ENCODE data around the gene RPS6KA1. TPM values are rescaled to one million over a fixed set of nuclear protein-coding genes. Genes with fewer than 3 reads are reported as not detected.

RPS6KA1 gene
- total RNA-seq, 6 donors from 2014 or later: 91.1 to 161 (median 120) TPM

DNA sequence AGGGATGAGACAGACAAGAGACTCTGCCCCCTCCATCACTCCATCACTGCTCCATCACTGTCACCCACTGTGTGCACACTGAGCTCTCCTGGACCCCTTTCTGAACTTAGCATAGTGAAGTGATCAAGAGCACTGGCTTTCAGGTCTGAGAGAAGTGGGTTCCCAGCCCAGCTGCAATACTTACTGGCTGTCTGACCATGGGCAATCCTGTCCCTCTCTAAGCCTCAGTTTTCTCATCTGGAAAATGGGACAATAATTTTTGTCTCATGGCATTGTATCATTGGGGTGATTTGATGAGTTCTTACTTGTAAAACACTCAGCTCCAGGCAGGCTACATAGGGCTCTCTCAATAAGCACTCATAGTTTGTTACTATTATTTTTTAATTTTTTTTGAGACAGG is 7.5 kb upstream of the RPS6KA1 start:
- no peaks in the 10 kb centered on the region for H3K9me3 ChIP-seq
- no peak overlapping the region for H3K4me3 ChIP-seq
- H3K36me3 ChIP-seq: no peaks in the 10 kb centered on the region
- no peaks in the 10 kb centered on the region for H3K27me3 ChIP-seq
- DNase-seq (no peak), ATAC-seq (ENCODE audit: low FRiP score in 2 of 2) (no peak)
- no peak overlapping the region for H3K27ac ChIP-seq
- peaks cover 0 to 5% (median 1%) of the 10 kb centered on the region in 4 donors for H3K4me1 ChIP-seq
- TF ChIP-seq EP300 (IDR thresholded peaks at IDR 0.05) (no peak), POLR2A (IDR thresholded peaks at IDR 0.05) (no peak), POLR2AphosphoS5 (IDR thresholded peaks at IDR 0.05) (no peak)
- TF ChIP-seq, protein P1, sequence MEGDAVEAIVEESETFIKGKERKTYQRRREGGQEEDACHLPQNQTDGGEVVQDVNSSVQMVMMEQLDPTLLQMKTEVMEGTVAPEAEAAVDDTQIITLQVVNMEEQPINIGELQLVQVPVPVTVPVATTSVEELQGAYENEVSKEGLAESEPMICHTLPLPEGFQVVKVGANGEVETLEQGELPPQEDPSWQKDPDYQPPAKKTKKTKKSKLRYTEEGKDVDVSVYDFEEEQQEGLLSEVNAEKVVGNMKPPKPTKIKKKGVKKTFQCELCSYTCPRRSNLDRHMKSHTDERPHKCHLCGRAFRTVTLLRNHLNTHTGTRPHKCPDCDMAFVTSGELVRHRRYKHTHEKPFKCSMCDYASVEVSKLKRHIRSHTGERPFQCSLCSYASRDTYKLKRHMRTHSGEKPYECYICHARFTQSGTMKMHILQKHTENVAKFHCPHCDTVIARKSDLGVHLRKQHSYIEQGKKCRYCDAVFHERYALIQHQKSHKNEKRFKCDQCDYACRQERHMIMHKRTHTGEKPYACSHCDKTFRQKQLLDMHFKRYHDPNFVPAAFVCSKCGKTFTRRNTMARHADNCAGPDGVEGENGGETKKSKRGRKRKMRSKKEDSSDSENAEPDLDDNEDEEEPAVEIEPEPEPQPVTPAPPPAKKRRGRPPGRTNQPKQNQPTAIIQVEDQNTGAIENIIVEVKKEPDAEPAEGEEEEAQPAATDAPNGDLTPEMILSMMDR (IDR thresholded peaks at IDR 0.05): no peak

DNA sequence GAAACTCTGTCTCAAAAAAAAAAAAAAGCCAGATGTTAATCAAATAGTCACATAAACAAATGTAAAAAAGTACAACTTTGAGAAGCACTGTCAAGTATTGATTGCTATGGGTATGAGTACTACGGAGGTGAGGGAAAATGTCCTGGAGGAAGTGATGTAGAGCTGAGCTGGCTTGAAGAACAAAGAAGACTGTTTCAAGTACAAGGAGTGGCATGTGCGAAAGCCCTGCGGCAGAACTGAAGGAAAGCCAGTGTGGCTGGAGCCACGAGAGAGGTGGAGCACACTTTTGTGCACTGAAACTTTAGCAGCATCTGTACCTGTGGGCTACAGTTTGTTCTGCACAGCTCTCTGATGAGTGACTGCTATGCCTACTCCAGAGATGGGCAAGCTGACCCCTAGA is 5.4 kb upstream of the RPS6KA1 start:
- Histone ChIP-seq H3K36me3 (no peaks in the 10 kb centered on the region), H3K27ac (no peak overlapping the region), H3K4me1 (peaks cover 8 to 11% (median 10%) of the 10 kb centered on the region in 4 donors), H3K4me3 (no peak overlapping the region), H3K9me3 (no peaks in the 10 kb centered on the region), H3K27me3 (no peaks in the 10 kb centered on the region)
- DNase-seq: no peak
- TF ChIP-seq POLR2A (IDR thresholded peaks at IDR 0.05): no peak
- no peak for TF ChIP-seq POLR2AphosphoS5 (IDR thresholded peaks at IDR 0.05)
- TF ChIP-seq EP300 (IDR thresholded peaks at IDR 0.05): no peak
- TF ChIP-seq, protein P1 (IDR thresholded peaks at IDR 0.05): no peak
- no peak for ATAC-seq (ENCODE audit: low FRiP score in 2 of 2)
- 59 to 61% methylated on average over 4 of the region's 4 CpGs for WGBS, 2 donors

DNA sequence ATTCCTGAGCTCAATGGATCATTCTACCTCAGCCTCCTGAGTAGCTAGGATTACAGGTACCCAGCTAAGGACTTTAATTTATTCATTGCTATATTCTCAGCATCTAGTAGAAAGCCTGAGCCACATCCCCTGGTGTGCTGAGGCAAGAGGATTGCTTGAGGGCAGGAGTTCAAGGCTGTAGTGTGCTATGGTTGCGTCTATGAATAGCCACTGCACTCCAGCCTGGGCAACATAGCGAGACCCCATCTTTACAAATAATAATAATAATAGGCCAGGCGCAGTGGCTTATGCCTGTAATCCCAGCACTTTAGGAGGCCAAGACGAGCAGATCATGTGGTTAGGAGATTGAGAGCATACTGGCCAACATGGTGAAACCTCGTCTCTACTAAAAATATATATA is 3.3 kb upstream of the RPS6KA1 start:
- Histone ChIP-seq H3K27me3 (no peaks in the 10 kb centered on the region), H3K36me3 (no peaks in the 10 kb centered on the region), H3K9me3 (no peaks in the 10 kb centered on the region), H3K27ac (no peak overlapping the region), H3K4me3 (no peak overlapping the region), H3K4me1 (peaks cover 16 to 27% (median 22%) of the 10 kb centered on the region in 4 donors)
- 90 to 95% methylated on average over 5 of the region's 5 CpGs for whole genome bisulfite sequencing, 2 donors
- DNase-seq (no peak), ATAC-seq (ENCODE audit: low FRiP score in 2 of 2) (no peak)
- TF ChIP-seq EP300 (IDR thresholded peaks at IDR 0.05): no peak
- TF ChIP-seq, protein P1 (IDR thresholded peaks at IDR 0.05): no peak
- TF ChIP-seq POLR2A (IDR thresholded peaks at IDR 0.05): no peak
- no peak for TF ChIP-seq POLR2AphosphoS5 (IDR thresholded peaks at IDR 0.05)

DNA sequence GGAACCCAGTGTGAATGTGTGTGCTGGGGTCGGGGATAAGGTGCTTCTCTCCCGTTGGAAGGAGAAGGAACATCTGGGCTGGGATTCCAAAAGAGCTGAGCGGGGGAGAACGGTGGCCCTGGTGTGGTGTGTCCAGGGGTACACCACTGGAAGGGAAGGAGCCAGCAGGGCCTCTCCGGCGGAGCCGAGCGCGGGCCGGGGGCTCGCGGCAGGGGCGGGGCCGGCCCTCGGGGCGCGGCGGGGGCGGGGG is 231 bp upstream of the RPS6KA1 start:
- no peak for DNase-seq
- peak overlapping the region; percentile 77 to 97 (median 89) for H3K27ac ChIP-seq
- no peaks in the 10 kb centered on the region for H3K36me3 ChIP-seq
- H3K27me3 ChIP-seq: no peaks in the 10 kb centered on the region
- 0% methylated on average over 3 to 5 of the region's 19 CpGs for WGBS, 2 donors
- ATAC-seq (ENCODE audit: low FRiP score in 2 of 2): no peak
- H3K9me3 ChIP-seq: no peaks in the 10 kb centered on the region
- peaks cover 32 to 57% (median 45%) of the 10 kb centered on the region in 4 donors for H3K4me1 ChIP-seq
- peak overlapping the region in 3 of 4 donors; percentile 89 to 97 (median 90) for H3K4me3 ChIP-seq
- no peak for TF ChIP-seq POLR2AphosphoS5 (IDR thresholded peaks at IDR 0.05)
- no peak for TF ChIP-seq POLR2A (IDR thresholded peaks at IDR 0.05)
- TF ChIP-seq, protein P1 (IDR thresholded peaks at IDR 0.05): no peak
- TF ChIP-seq EP300 (IDR thresholded peaks at IDR 0.05): no peak

DNA sequence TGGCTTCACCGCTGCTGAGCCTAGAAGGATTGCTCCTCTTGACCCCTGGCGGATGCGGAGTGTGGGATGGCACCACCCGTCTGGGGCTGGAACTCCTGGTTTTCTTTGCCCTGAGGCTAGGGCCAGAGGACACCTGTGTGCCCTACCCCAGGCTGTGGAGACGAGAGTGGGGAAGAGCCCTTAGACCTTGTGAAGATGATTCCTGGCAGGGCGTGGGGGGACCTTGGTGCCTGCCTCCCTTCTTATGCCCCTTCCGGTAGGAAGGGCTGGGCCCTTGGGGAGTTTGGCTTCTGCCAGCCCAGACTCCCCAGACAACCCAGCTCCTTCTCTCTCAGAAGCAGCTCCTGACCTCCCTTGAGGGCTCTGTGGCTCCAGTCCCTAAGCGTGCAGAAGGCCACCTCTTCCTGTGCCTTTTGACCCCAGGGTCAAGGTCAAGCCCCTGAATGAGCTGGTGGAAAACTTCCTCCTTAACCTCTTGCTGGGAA is 891 bp downstream of the RPS6KA1 start:
- Histone ChIP-seq H3K4me3 (peak overlapping the region; percentile 46 to 97 (median 90)), H3K9me3 (no peaks in the 10 kb centered on the region), H3K36me3 (no peaks in the 10 kb centered on the region), H3K27me3 (no peaks in the 10 kb centered on the region), H3K4me1 (peaks cover 37 to 68% (median 54%) of the 10 kb centered on the region in 4 donors), H3K27ac (peak overlapping the region; percentile 88 to 97 (median 90))
- DNase-seq (peak in 1 of 2 donors; percentile 36), ATAC-seq (ENCODE audit: low FRiP score in 2 of 2) (peak; percentile 9 to 12)
- TF ChIP-seq POLR2AphosphoS5 (IDR thresholded peaks at IDR 0.05) (no peak), EP300 (IDR thresholded peaks at IDR 0.05) (no peak), POLR2A (IDR thresholded peaks at IDR 0.05) (no peak)
- TF ChIP-seq, protein P1 (IDR thresholded peaks at IDR 0.05): no peak
- 10 to 26% methylated on average over 4 to 6 of the region's 8 CpGs for WGBS, 2 donors

All from upper lobe of left lung (tissue), 6 donors.